Gastrocnemius medialis (tissue), 4 donors: ENCODE measurements around the gene SCN5A. TPM values are rescaled to one million over a fixed set of nuclear protein-coding genes. Genes with fewer than 3 reads are reported as not detected.

ENCODE experiments used
- ATAC-seq, 2 donors: fragments of 150-250 bp; one replicate each; pipeline ENCODE4 v1.9.1; 2016
- DNase-seq, 2 donors: peaks; one replicate each; pipeline ENCODE4 v3.0.0-alpha.2; 2019
- H3K27ac ChIP-seq, 4 donors: fragments of 200-600 bp; sonication (generic); 1 replicate in 1 of 4; 2 replicates in 3 of 4; pipeline ENCODE4 v1.5.1; 2016 to 2018; ENCODE audit warnings: mild to moderate bottlenecking in 2 of 4, moderate library complexity in 1 of 4
- H3K27me3 ChIP-seq, 3 donors: fragments of 200-600 bp; sonication (generic) in 2 of 3; 1 replicate in 1 of 3; 2 replicates in 2 of 3; pipeline versions ENCODE4 v1.5.1 to v1.6.0; 2016 to 2019; ENCODE audit warnings: mild to moderate bottlenecking in 1 of 3, moderate library complexity in 1 of 3
- H3K36me3 ChIP-seq, 2 donors: fragments of 200-600 bp; sonication (generic) in 1 of 2; one replicate each; pipeline ENCODE4 v1.5.1; 2017 to 2018
- H3K4me1 ChIP-seq, 2 donors: fragments of 200-600 bp; sonication (generic) in 1 of 2; one replicate each; pipeline ENCODE4 v1.5.1; 2016 to 2017; ENCODE audit warnings: mild to moderate bottlenecking in 2 of 2
- H3K4me3 ChIP-seq, 4 donors: fragments of 200-600 bp; sonication (generic) in 3 of 4; 1 replicate in 1 of 4; 2 replicates in 3 of 4; pipeline ENCODE4 v1.5.1; 2016 to 2019; ENCODE audit warnings: mild to moderate bottlenecking in 2 of 4
- H3K9me3 ChIP-seq, 3 donors: fragments of 200-600 bp; sonication (generic) in 2 of 3; 1 replicate in 1 of 3; 2 replicates in 2 of 3; pipeline ENCODE4 v1.5.1; 2016 to 2019
- CTCF ChIP-seq, 5 experiments: fragments of 450-650 bp in 3 of 5; fragments of 200-600 bp in 2 of 5; sonication (generic) in 2 of 5; IDR thresholded peaks in 4 of 5; conservative IDR thresholded peaks in 1 of 5; 1 replicate in 4 of 5; 2 replicates in 1 of 5; pipeline ENCODE4 v1.5.1; 2016 to 2019; ENCODE audit warnings: antibody characterized with exemption in 5 of 5, mild to moderate bottlenecking in 3 of 5, moderate library complexity in 3 of 5
- POLR2A ChIP-seq, 2 donors: fragments of 450-650 bp; IDR thresholded peaks; one replicate each; pipeline ENCODE4 v1.6.1; 2017; ENCODE audit warnings: antibody characterized with exemption in 2 of 2, mild to moderate bottlenecking in 2 of 2, moderate library complexity in 2 of 2
- in situ Hi-C, 4 donors: fragments of 200-750 bp; cut with MboI; loops; one replicate each; pipeline versions ENCODE4 v1.15.0 to v1.8.0; 2017; ENCODE audit warnings: low sequenced_read_pairs in 4 of 4
- intact Hi-C: fragments of 100-400 bp; cut with DNase I; formaldehyde crosslinking; loops from one replicate; pipeline ENCODE4 v1.15.1; 2023; ENCODE audit warnings: low total_unique reads
- total RNA-seq, 4 donors: library from RNA; depleted of rRNA; stranded (reverse); fragments of >200 nt; gene quantifications; one replicate each; pipeline versions ENCODE4 v1.1.0 to v1.2.3, GENCODE V29; 2016

Gene SCN5A
- total RNA-seq, 4 donors from 2014 or later: 0.05 to 4.3 (median 2.8) TPM; not detected in 1

GRCh38 chr3:38646062-38646461 is 3.4 kb downstream of the SCN5A start:
- ATAC-seq (no peak), DNase-seq (no peak)
- in situ Hi-C loops (loop anchor here in 3 of 4 donors (10.0 kb wide), 1 partner anchor 121 kb away; no protein-coding TSS in a partner anchor), intact Hi-C loops (no loop called here)
- Histone ChIP-seq H3K9me3 (no peaks in the 10 kb centered on the region), H3K27me3 (peaks cover 19 to 25% (median 19%) of the 10 kb centered on the region in 3 donors), H3K36me3 (no peaks in the 10 kb centered on the region), H3K4me1 (peaks cover 6 to 10% of the 10 kb centered on the region in 2 donors), H3K4me3 (no peak overlapping the region), H3K27ac (no peak overlapping the region)
- TF ChIP-seq CTCF (IDR thresholded peaks at IDR 0.05 in 4 of 5, conservative IDR thresholded peaks at IDR 0.05 in 1 of 5): no peak
- TF ChIP-seq POLR2A (IDR thresholded peaks at IDR 0.05): no peak

DNA sequence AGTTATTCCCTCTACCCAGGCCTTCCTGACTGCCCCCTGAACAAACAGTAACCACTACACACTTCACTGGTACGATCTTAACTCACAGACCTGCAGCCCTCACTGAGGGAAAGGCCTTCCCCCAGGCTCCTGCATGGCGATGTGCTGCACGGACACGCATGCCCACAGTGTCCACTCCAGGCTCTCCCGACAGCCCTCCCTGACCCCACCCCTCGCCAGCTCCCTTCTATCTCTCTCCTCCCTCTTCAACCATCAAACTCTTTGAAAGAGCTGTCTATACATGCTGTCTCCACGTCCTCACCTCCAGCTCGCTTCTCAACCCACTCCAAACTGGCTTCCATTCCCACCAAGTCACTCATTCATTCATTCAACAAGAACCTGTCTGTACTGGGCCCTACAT is 3.9 kb downstream of the SCN5A start:
- peaks cover 19 to 25% (median 19%) of the 10 kb centered on the region in 3 donors for H3K27me3 ChIP-seq
- H3K27ac ChIP-seq: no peak overlapping the region
- H3K9me3 ChIP-seq: no peaks in the 10 kb centered on the region
- no peak overlapping the region for H3K4me3 ChIP-seq
- peaks cover 6 to 7% of the 10 kb centered on the region in 2 donors for H3K4me1 ChIP-seq
- TF ChIP-seq POLR2A (IDR thresholded peaks at IDR 0.05) (no peak), CTCF (IDR thresholded peaks at IDR 0.05 in 4 of 5, conservative IDR thresholded peaks at IDR 0.05 in 1 of 5) (no peak)
- in situ Hi-C loops (loop anchor here in 3 of 4 donors (10.0 kb wide), 1 partner anchor 121 kb away; no protein-coding TSS in a partner anchor), intact Hi-C loops (no loop called here)
- DNase-seq (no peak), ATAC-seq (no peak)
- no peaks in the 10 kb centered on the region for H3K36me3 ChIP-seq

- H3K4me3 ChIP-seq: no peak overlapping the region
- H3K4me1 ChIP-seq: peaks cover 6 to 7% of the 10 kb centered on the region in 2 donors
- H3K36me3 ChIP-seq: no peaks in the 10 kb centered on the region
- no peak for TF ChIP-seq POLR2A (IDR thresholded peaks at IDR 0.05)
- no peak for TF ChIP-seq CTCF (IDR thresholded peaks at IDR 0.05 in 4 of 5, conservative IDR thresholded peaks at IDR 0.05 in 1 of 5)
- H3K27me3 ChIP-seq: peaks cover 19 to 25% (median 19%) of the 10 kb centered on the region in 3 donors
- ATAC-seq (no peak), DNase-seq (no peak)
- H3K27ac ChIP-seq: no peak overlapping the region
- intact Hi-C loops: no loop called here
- in situ Hi-C loops: loop anchor here in 3 of 4 donors (10.0 kb wide), 1 partner anchor 120 kb away; no protein-coding TSS in a partner anchor
- H3K9me3 ChIP-seq: no peaks in the 10 kb centered on the region
Observed at GRCh38 chr3:38645076-38645475, 4.4 kb downstream of the SCN5A start.

DNA sequence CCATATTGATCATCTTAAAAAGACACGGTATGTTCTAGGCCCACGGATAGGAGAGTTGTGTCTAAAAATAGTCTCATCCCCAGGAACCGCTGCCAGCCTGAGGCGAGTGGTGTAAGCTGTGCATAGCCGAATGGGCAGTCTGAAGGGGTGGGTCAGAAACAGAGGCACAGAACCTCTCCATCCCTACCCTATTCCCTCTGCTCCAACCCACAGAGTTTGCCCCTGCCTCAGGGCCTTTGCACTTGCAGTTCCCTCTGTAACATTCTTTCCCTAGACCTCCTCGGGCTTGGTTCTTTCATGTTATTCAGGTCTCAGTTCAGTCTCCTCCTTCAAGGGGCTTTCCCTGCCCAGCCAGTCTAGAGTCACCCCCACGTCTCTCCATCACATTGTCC is 4.8 kb downstream of the SCN5A start:
- H3K4me1 ChIP-seq: peaks cover 6 to 7% of the 10 kb centered on the region in 2 donors
- peaks cover 19 to 25% (median 19%) of the 10 kb centered on the region in 3 donors for H3K27me3 ChIP-seq
- H3K4me3 ChIP-seq: no peak overlapping the region
- in situ Hi-C loops (loop anchor here in 3 of 4 donors (10.0 kb wide), 1 partner anchor 120 kb away; no protein-coding TSS in a partner anchor), intact Hi-C loops (no loop called here)
- no peaks in the 10 kb centered on the region for H3K9me3 ChIP-seq
- TF ChIP-seq POLR2A (IDR thresholded peaks at IDR 0.05): no peak
- no peak for TF ChIP-seq CTCF (IDR thresholded peaks at IDR 0.05 in 4 of 5, conservative IDR thresholded peaks at IDR 0.05 in 1 of 5)
- no peak for DNase-seq
- H3K27ac ChIP-seq: no peak overlapping the region
- ATAC-seq: no peak
- H3K36me3 ChIP-seq: no peaks in the 10 kb centered on the region
